ENCODE data around the gene SLC30A5.

DNA sequence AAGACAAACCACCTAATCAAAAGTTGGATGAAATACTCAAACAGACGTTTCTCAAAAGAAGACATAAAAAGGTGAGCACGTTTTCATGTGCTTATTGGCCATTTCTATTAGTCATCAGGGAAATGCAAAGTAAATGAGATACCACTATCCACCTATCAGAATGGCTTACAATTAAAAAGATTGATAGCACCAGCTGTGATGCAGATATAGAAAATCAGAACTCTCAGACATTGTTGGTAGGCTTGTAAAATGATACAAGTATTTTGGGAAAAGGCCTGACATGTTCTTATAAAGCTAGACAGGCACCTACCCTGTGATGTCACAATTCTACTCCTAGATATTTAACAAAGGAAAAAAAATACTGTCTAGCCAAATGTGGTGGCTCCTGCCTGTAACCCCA, 44.0 kb upstream of the SLC30A5 start:
- TF ChIP-seq POLR2AphosphoS5 (IDR thresholded peaks at IDR 0.05; ENCODE audit: control insufficient read depth, insufficient read depth, low read depth, low read length): no peak
- no peak for TF ChIP-seq C11orf30 (IDR thresholded peaks at IDR 0.05; ENCODE audit: low read depth)
- TF ChIP-seq TEAD4 (IDR thresholded peaks at IDR 0.05; ENCODE audit: low read length): no peak
- TF ChIP-seq TEAD4 (CRISPR knock-in tag; IDR thresholded peaks at IDR 0.05; ENCODE audit: borderline replicate concordance): no peak
- TF ChIP-seq ARID1B (IDR thresholded peaks at IDR 0.05): no peak
- no peak for TF ChIP-seq ZZZ3 (IDR thresholded peaks at IDR 0.05)
